Measurements from ENCODE around the gene PSENEN. TPM values are rescaled to one million over a fixed set of nuclear protein-coding genes. Genes with fewer than 3 reads are reported as not detected.

The PSENEN gene
- 55.7 and 63.1 TPM in 2 replicates for total RNA-seq

DNA sequence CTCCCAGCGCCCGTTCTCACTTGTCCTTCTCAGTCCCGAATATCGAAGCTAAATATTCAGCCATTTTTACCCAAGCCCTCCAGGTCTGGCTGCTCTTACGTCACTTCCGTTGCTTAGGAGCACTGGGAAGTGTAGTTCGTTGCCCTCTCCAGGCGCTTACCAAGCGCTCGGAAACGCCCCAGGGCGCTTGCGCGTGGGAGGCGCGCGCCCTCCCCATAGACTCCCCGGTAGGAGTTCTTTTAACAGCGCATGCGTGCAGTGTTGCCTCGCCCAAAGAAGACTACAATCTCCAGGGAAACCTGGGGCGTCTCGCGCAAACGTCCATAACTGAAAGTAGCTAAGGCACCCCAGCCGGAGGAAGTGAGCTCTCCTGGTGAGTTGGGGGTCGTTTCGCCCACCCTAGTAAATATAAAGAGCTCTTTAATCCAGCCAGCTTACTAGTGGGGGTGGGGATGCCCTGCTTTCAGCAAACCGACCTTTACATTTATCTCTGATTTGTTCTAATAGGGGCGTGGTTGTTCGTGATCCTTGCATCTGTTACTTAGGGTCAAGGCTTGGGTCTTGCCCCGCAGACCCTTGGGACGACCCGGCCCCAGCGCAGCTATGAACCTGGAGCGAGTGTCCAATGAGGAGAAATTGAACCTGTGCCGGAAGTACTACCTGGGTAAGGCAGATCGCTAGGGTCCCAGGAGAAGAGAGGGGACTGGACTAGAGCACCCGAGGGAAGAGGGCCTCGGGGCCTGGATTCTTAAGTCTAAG lies at the start of gene PSENEN, which contains the start of gene U2AF1L4:
TSS of gene PSENEN (plus strand) at position 324 of the 759 bp plus-strand sequence. CDS start at position 604, 280 bp downstream.
TSS of gene U2AF1L4 (minus strand) at position 91 of the 759 bp plus-strand sequence. CDS start at position 64, 27 bp downstream.
- intact Hi-C loops (cut with micrococcal nuclease) = loop anchor here (1.0 to 10.0 kb wide), 12 partner anchors 29 to 1629 kb away; partner anchors contain the start of genes ARHGAP33, SCGB2B2, TMEM147 and ZNF302

GRCh38 chr19:35695895-35696422 lies 49.5 kb upstream of the PSENEN start:
- intact Hi-C loops (cut with micrococcal nuclease) = no loop called here

DNA sequence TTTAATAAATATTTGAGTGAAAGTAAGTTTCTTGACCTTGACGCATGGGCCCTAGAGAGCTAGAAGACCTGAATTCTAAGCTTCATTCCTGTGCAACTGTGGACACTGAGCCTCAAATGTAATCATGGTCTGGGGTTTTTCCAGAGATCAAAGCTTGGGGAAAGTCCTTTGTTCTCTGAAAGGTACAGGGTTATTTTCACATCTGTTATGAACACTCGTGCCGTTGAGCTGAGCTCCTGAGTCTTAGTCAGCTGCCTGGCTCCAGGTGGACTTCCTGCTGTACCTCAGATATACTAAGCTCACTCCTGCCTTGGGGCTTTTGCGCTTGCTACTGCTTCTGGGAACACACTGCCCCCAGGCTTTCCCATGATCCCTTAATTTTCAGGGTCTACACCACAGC lies 48.6 kb upstream of the PSENEN start:
- intact Hi-C loops (cut with micrococcal nuclease) = no loop called here

- intact Hi-C loops (cut with micrococcal nuclease) = loop anchor here (1.0 kb wide), 7 partner anchors 8 to 58 kb away; partner anchors contain the start of genes COX6B1 and LIN37
Measured at GRCh38 chr19:35702223-35703012, 43.0 kb upstream of the PSENEN start.

- intact Hi-C loops (cut with micrococcal nuclease) = no loop called here
Measured at GRCh38 chr19:35703343-35703742, 42.1 kb upstream of the PSENEN start.

- intact Hi-C loops (cut with micrococcal nuclease) = no loop called here
Measured at GRCh38 chr19:35704218-35704617, 41.2 kb upstream of the PSENEN start, which contains the start of gene ZBTB32. TSS of gene ZBTB32 (plus strand) at chr19:35704558. CDS start at chr19:35714627, 10,069 bp downstream.

DNA sequence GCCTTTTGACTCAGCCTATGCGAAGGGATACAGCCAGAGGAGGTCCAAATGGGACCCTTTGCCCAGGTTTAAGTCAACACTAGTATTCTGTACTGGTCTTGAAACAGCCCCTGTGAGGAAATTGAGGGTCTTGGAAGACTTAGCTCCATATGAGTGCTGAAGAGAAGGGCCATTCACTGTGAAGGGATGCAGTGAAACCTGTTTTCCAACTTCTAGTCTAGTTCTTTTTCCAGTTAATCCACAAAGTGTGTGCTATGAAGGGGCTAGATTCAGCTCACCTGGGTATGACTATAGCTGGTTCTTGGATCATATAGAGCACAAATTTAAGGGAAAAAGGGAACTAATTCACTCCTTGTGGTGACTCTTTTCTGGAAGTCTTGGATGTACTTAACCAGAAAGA lies 37.1 kb upstream of the PSENEN start:
- intact Hi-C loops (cut with micrococcal nuclease) = no loop called here

DNA sequence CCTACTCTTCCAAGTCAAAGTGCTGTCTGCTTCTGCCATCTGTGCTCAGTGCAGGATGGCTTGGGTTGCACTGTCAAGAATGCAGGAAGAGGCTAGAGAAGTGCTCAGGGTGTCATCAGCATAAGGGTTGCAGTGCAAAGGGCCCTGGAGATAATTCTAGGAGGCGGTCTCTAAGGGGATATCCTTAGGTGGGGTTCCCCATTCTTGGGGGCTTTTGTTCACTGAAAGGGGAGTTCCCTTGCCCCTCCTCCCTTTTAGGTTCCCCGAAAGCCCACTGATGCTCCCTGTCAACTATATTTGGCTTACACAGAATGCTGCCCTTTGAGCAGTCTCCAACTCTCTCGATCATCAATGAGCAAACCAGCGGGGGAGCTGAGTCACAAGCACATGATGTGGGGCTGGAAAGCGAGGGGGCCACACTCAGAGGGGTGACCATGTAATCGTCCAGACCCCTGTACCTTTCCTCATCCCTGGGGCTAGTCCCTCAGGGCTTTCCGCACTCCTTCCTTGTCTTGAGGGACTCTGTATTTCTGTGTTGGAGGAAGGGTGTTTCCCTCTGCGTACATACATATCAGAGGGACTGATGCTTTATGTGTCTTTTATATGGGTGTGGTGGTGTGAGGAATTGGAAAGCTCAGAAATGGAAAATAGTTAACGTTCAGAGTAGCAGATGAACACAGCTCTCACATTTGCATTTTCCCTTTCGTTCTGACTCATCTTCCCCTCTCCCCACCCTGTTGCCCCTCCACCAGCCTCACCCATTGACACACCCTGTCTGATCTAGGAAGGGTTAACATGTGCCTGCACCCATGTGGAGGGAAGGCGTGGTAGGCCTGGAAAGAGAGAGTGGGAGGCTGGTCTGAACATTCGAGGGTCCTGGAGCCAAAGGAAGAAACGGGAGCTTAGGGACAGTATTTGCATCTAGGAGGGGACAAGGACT lies 34.4 kb upstream of the PSENEN start:
- intact Hi-C loops (cut with micrococcal nuclease) = loop anchor here (5.0 kb wide), 1 partner anchor 499 kb away; no protein-coding TSS in a partner anchor

GRCh38 chr19:35712567-35713505 lies 32.6 kb upstream of the PSENEN start:
- intact Hi-C loops (cut with micrococcal nuclease) = loop anchor here (1.0 to 5.0 kb wide), 4 partner anchors 11 to 501 kb away; partner anchors contain the start of genes COX6B1, THAP8 and WDR62

DNA sequence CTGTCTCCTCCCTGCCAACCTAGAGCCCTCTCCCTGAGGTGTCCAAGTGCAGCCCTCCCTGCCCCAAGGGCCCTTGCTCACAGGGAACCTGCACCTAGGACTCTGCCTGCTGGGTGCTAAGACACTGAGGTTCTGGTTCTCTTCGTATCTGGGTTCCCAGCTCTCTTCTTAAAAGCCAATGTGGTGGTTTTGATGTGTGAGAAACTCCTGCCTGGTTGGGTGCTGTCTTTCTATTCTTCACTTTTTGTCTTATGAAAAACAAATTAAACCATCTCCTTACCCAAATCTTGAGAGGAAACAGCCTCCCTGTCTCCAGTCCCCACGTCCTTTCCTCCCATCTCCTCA lies 32.0 kb upstream of the PSENEN start:
- intact Hi-C loops (cut with micrococcal nuclease) = loop anchor here (1.0 to 5.0 kb wide), 4 partner anchors 11 to 501 kb away; partner anchors contain the start of genes COX6B1, THAP8 and WDR62

- intact Hi-C loops (cut with micrococcal nuclease) = loop anchor here (1.0 to 5.0 kb wide), 4 partner anchors 12 to 502 kb away; partner anchors contain the start of genes COX6B1, THAP8 and WDR62
Measured at GRCh38 chr19:35713904-35714495, 31.5 kb upstream of the PSENEN start.

DNA sequence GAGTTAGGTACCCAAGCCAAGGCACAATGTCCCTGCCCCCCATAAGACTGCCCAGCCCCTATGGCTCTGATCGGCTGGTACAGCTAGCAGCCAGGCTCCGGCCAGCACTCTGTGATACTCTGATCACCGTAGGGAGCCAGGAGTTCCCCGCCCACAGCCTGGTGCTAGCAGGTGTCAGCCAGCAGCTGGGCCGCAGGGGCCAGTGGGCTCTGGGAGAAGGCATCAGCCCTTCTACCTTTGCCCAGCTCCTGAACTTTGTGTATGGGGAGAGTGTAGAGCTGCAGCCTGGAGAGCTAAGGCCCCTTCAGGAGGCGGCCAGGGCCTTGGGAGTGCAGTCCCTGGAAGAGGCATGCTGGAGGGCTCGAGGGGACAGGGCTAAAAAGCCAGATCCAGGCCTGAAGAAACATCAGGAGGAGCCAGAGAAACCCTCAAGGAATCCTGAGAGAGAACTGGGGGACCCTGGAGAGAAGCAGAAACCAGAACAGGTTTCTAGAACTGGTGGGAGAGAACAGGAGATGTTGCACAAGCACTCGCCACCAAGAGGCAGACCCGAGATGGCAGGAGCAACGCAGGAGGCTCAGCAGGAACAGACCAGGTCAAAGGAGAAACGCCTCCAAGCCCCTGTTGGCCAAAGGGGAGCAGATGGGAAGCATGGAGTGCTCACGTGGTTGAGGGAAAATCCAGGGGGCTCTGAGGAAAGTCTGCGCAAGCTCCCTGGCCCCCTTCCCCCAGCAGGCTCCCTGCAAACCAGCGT lies 30.7 kb upstream of the PSENEN start:
- intact Hi-C loops (cut with micrococcal nuclease) = loop anchor here (5.0 kb wide), 2 partner anchors 87 to 502 kb away; partner anchors contain the start of gene RBM42

DNA sequence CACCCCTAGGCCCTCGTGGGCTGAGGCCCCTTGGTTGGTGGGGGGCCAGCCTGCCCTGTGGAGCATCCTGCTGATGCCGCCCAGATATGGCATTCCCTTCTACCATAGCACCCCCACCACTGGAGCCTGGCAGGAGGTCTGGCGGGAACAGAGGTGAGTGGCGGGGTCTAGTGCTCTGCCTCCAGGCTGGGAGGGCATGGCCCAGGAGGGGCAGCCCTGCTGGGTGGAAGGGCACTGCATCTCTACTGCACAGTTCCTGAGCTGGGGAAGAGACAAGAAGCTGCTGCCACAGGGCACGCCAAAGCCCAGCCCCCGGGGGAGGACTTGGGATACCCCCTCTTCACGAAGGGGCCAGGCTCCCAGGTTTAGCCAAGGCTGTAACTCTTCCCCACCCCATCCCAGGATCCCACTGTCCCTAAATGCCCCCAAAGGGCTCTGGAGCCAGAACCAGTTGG lies 30.1 kb upstream of the PSENEN start:
- intact Hi-C loops (cut with micrococcal nuclease) = loop anchor here (5.0 kb wide), 1 partner anchor 88 kb away; the partner anchor contains the start of gene RBM42

DNA sequence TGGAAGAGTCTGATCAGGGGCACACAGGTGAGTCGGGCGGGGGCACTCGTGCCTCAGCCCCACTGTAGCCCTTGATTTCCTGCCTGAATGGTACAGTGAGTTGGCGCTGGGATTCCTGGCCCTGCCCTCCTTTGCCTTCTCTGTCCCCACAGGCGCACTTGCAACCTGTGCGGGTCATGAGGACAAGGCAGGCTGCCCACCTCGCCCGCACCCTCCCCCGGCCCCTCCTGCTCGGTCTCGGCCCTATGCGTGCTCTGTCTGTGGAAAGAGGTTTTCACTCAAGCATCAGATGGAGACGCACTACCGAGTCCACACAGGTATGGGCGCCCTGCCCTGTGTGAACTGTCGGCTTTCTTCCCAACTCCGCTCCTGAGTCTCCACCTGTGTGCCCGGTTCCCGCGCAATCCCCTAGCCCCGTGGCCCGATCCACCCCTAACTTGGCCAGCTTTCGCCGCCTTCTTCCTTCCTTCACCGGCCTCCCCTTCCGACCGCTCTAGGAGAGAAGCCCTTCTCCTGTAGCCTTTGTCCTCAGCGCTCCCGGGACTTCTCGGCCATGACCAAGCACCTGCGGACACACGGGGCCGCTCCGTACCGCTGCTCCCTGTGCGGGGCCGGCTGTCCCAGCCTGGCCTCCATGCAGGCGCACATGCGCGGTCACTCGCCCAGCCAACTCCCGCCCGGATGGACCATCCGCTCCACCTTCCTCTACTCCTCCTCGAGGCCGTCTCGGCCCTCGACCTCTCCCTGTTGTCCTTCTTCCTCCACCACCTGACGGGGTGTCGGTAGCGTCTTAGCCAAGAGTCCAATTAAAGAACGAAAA lies 29.3 kb upstream of the PSENEN start:
- intact Hi-C loops (cut with micrococcal nuclease) = loop anchor here (2.0 to 5.0 kb wide), 2 partner anchors 29 to 89 kb away; partner anchors contain the start of genes PSENEN, RBM42 and U2AF1L4

DNA sequence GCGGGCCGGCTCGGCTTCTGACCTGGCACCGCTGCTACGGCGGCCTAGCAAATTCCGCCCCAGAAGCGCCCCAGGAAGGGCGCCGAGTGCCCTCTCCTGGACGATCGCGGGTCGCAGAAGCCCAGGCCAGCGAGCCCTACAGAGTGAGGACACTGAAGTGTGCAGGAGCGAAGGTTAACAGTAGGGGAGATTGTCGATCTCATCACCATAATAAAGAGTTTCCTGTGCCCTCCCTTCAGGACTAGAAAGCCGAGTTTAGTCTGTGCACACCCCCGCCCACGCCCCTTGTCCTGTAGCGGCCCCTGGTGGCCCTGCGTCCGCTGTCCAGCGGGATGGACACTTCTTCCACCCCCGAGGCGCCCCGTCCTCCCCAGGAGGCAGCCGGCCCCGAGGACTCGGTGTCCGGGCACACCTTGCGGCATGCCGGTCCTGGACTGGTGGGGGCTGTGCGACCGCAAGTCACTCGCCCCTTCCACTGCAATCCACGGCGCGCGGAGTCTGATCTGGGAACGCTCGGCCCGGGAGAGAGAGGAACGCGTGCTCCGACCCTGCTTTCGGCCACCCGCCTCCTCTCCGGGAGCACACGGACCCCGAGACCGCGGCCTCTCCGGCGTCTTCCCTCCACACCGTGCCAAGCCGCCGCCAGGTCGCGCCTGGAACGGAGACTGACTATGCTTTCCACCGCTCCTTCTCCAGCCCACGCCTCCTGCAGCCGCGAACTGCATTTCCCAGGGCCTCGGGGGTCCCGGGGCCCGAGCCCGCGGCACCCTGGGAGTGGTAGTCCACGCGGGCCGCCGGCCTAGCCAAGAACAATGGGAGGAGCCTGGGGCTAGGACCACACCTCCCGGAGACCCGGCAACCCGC lies 28.4 kb upstream of the PSENEN start:
- intact Hi-C loops (cut with micrococcal nuclease) = loop anchor here (1.0 to 5.0 kb wide), 18 partner anchors 15 to 398 kb away; partner anchors contain the start of genes ALKBH6, ARHGAP33, COX6B1 and HAUS5
